H1 (cell line): ENCODE results near the gene AMMECR1L. TPM values are rescaled to one million over a fixed set of nuclear protein-coding genes. Genes with fewer than 3 reads are reported as not detected.

Source experiments
- CTCF ChIA-PET: fragments of 300-600 bp; sonication (Branson Sonifier 250); formaldehyde crosslinking; loops from one replicate; lab custom pipeline; 2021; ENCODE audit not compliant: partially characterized antibody; lab: Charles Lee
- POLR2A ChIA-PET: fragments of 300-600 bp; sonication (Branson Sonifier 250); formaldehyde crosslinking; loops from one replicate; lab custom pipeline; 2021; ENCODE audit warnings: inconsistent platforms; ENCODE audit not compliant: partially characterized antibody; lab: Charles Lee
- DNase-seq, 2 experiments: peaks; one replicate each; pipeline versions ENCODE4 v3.0.0 to v3.0.0-alpha.2; 2010 to 2022; ENCODE audit warnings: low spot score in 2 of 2, low read depth in 1 of 2, mixed read lengths in 1 of 2
- FAIRE-seq: peaks from 2 replicates; lab custom pipeline; 2011; peaks lifted over from hg19 to GRCh38; lab: Jason Lieb, UNC
- H2AFZ ChIP-seq: 2 replicates; pipeline ENCODE4 v1.8.1; 2012; ENCODE audit warnings: low read length, inconsistent platforms
- H2AK5ac ChIP-seq: 2 replicates; pipeline ENCODE4 v1.6.1; 2013; ENCODE audit warnings: low read depth, low read length
- H2BK120ac ChIP-seq: replicated peaks from 2 replicates; pipeline ENCODE3; 2013; ENCODE audit warnings: low read depth, low read length, inconsistent platforms
- H2BK12ac ChIP-seq: 2 replicates; pipeline ENCODE4 v1.6.1; 2013; ENCODE audit warnings: low read depth, low read length
- H2BK15ac ChIP-seq: 2 replicates; pipeline ENCODE4 v1.6.1; 2013; ENCODE audit warnings: low read length
- H2BK20ac ChIP-seq: 2 replicates; pipeline ENCODE4 v1.6.1; 2013; ENCODE audit warnings: low read length
- H2BK5ac ChIP-seq: 2 replicates; pipeline ENCODE4 v1.6.1; 2013; ENCODE audit warnings: low read depth, low read length
- H3K14ac ChIP-seq: 2 replicates; pipeline ENCODE4 v1.6.1; 2013; ENCODE audit warnings: inconsistent platforms; ENCODE audit not compliant: insufficient read length
- H3K18ac ChIP-seq: 2 replicates; pipeline ENCODE4 v1.6.1; 2013; ENCODE audit warnings: low read length; ENCODE audit errors: extremely low read depth
- H3K23ac ChIP-seq: 2 replicates; pipeline ENCODE4 v1.6.1; 2013; ENCODE audit warnings: inconsistent platforms; ENCODE audit not compliant: insufficient read length
- H3K23me2 ChIP-seq: 2 replicates; pipeline ENCODE4 v1.6.1; 2013; ENCODE audit warnings: low read depth, low read length
- H3K27ac ChIP-seq: 2 replicates; pipeline ENCODE4 v1.6.1; 2011; ENCODE audit warnings: low read depth, low read length, inconsistent platforms
- H3K27me3 ChIP-seq, 4 experiments: replicated peaks in 1 of 4; 1 replicate in 1 of 4; 2 replicates in 3 of 4; pipeline versions ENCODE4 v1.6.1 to v1.8.1; 2011 to 2013; ENCODE audit warnings: low read length in 3 of 4, mild to moderate bottlenecking in 3 of 4, inconsistent platforms in 2 of 4, mixed read lengths in 2 of 4, moderate library complexity in 1 of 4; ENCODE audit not compliant: control insufficient read depth in 3 of 4, insufficient read depth in 3 of 4; ENCODE audit errors: extremely low read depth in 1 of 4
- H3K36me3 ChIP-seq, 4 experiments: 2 replicates each; pipeline versions ENCODE4 v1.6.1 to v1.8.1; 2011 to 2013; ENCODE audit warnings: mild to moderate bottlenecking in 4 of 4, low read length in 3 of 4, moderate library complexity in 2 of 4, control low read depth in 1 of 4, inconsistent platforms in 1 of 4; ENCODE audit not compliant: insufficient read depth in 4 of 4, control insufficient read depth in 2 of 4
- H3K4ac ChIP-seq: replicated peaks from 2 replicates; pipeline ENCODE3; 2013; ENCODE audit warnings: low read length, low read depth, mixed read lengths, inconsistent platforms; ENCODE audit not compliant: insufficient read length
- H3K4me1 ChIP-seq, 4 experiments: replicated peaks in 1 of 4; 1 replicate in 1 of 4; 2 replicates in 3 of 4; pipeline versions ENCODE4 v1.6.1 to v1.8.1; 2011 to 2013; ENCODE audit warnings: low read length in 3 of 4, inconsistent platforms in 2 of 4, mixed read lengths in 1 of 4; ENCODE audit not compliant: insufficient read depth in 4 of 4, control insufficient read depth in 3 of 4
- H3K4me2 ChIP-seq, 2 experiments: 2 replicates each; pipeline versions ENCODE4 v1.6.1 to v1.8.1; 2011 to 2013; ENCODE audit warnings: low read depth in 2 of 2, low read length in 2 of 2, control low read depth in 1 of 2, inconsistent platforms in 1 of 2, mild to moderate bottlenecking in 1 of 2; ENCODE audit not compliant: insufficient read depth in 1 of 2
- H3K4me3 ChIP-seq, 4 experiments: fragments of 200-600, 300-600 bp in 1 of 4; sonication (generic), shearing (Covaris generic), sonication (Bioruptor Twin) in 1 of 4; 2 replicates each; pipeline versions ENCODE4 v1.5.1 to v1.8.1; 2011 to 2016; ENCODE audit warnings: low read length in 4 of 4, low read depth in 3 of 4, control low read depth in 2 of 4, inconsistent platforms in 2 of 4, mild to moderate bottlenecking in 2 of 4, mixed read lengths in 1 of 4, moderate library complexity in 1 of 4; ENCODE audit not compliant: insufficient read depth in 2 of 4; ENCODE audit errors: extremely low read depth in 1 of 4
- H3K56ac ChIP-seq: replicated peaks from 2 replicates; pipeline ENCODE3; 2013; ENCODE audit warnings: low read depth, mild to moderate bottlenecking, mixed read lengths, low read length, inconsistent platforms; ENCODE audit not compliant: insufficient read length
- H3K79me1 ChIP-seq: 2 replicates; pipeline ENCODE4 v1.6.1; 2013; ENCODE audit warnings: low read depth, low read length, control low read depth
- H3K79me2 ChIP-seq, 2 experiments: 2 replicates each; pipeline versions ENCODE4 v1.6.1 to v1.8.1; 2012 to 2013; ENCODE audit warnings: low read length in 2 of 2, mild to moderate bottlenecking in 2 of 2, inconsistent platforms in 1 of 2; ENCODE audit not compliant: insufficient read depth in 2 of 2, control insufficient read depth in 1 of 2
- H3K9ac ChIP-seq, 4 experiments: replicated peaks in 1 of 4; 1 replicate in 1 of 4; 2 replicates in 3 of 4; pipeline versions ENCODE4 v1.6.1 to v1.8.1; 2011 to 2013; ENCODE audit warnings: low read depth in 3 of 4, low read length in 3 of 4, control low read depth in 2 of 4, mild to moderate bottlenecking in 2 of 4, moderate library complexity in 2 of 4, inconsistent platforms in 1 of 4; ENCODE audit errors: extremely low read depth in 1 of 4
- H3K9me3 ChIP-seq, 2 experiments: 2 replicates each; pipeline versions ENCODE4 v1.6.1 to v1.8.1; 2012 to 2013; ENCODE audit warnings: mild to moderate bottlenecking in 2 of 2, moderate library complexity in 2 of 2, control low read depth in 1 of 2, inconsistent platforms in 1 of 2, low read depth in 1 of 2, low read length in 1 of 2, mixed read lengths in 1 of 2; ENCODE audit not compliant: insufficient read depth in 2 of 2
- H4K20me1 ChIP-seq, 2 experiments: replicated peaks in 1 of 2; 2 replicates each; pipeline versions ENCODE3 to v1.8.1; 2011 to 2013; ENCODE audit warnings: inconsistent platforms in 2 of 2, low read length in 2 of 2, mild to moderate bottlenecking in 1 of 2; ENCODE audit not compliant: insufficient read depth in 2 of 2, control insufficient read depth in 1 of 2
- H4K5ac ChIP-seq: 2 replicates; pipeline ENCODE4 v1.6.1; 2013; ENCODE audit warnings: low read length, low read depth, mixed read lengths, inconsistent platforms; ENCODE audit not compliant: insufficient read length
- H4K8ac ChIP-seq: 2 replicates; pipeline ENCODE4 v1.8.0; 2013; ENCODE audit warnings: mild to moderate bottlenecking, moderate library complexity, low read length, inconsistent platforms; ENCODE audit not compliant: insufficient read depth; ENCODE audit errors: extremely low read depth
- H4K91ac ChIP-seq: replicated peaks from 2 replicates; pipeline ENCODE3; 2013; ENCODE audit warnings: low read length, mixed read lengths, inconsistent platforms; ENCODE audit not compliant: insufficient read length
- ATF2 ChIP-seq: IDR thresholded peaks from 2 replicates; pipeline ENCODE4 v1.6.1; 2012; ENCODE audit warnings: low read length, inconsistent platforms
- BRCA1 ChIP-seq: IDR thresholded peaks from 2 replicates; pipeline ENCODE4 v1.6.1; 2012; ENCODE audit warnings: low read depth, low read length, improper control_type of control experiment
- CREB1 ChIP-seq: IDR thresholded peaks from 2 replicates; pipeline ENCODE4 v1.6.1; 2012; ENCODE audit warnings: inconsistent platforms
- CTCF ChIP-seq, 3 experiments: IDR thresholded peaks; 1 replicate in 2 of 3; 2 replicates in 1 of 3; pipeline versions ENCODE4 v1.5.1 to v1.6.1; 2011; ENCODE audit warnings: low read length in 3 of 3, mild to moderate bottlenecking in 3 of 3, inconsistent platforms in 2 of 3, low read depth in 1 of 3, moderate library complexity in 1 of 3; ENCODE audit not compliant: insufficient read depth in 1 of 3; ENCODE audit errors: control extremely low read depth in 1 of 3
- FOSL1 ChIP-seq: IDR thresholded peaks from 2 replicates; pipeline ENCODE4 v1.6.1; 2011; ENCODE audit warnings: mild to moderate bottlenecking, low read depth, low read length, moderate library complexity; ENCODE audit not compliant: insufficient read depth
- MAX ChIP-seq: IDR thresholded peaks from 2 replicates; pipeline ENCODE4 v1.6.1; 2012; ENCODE audit warnings: inconsistent platforms
- PHF8 ChIP-seq: fragments of 200-600 bp; sonication (generic); conservative IDR thresholded peaks from 2 replicates; pipeline ENCODE4 v1.7.1; 2012; ENCODE audit warnings: low read depth, mild to moderate bottlenecking, inconsistent platforms, low read length, moderate library complexity
- SIRT6 ChIP-seq: IDR thresholded peaks from one replicate; pipeline ENCODE4 v1.7.1; 2012; ENCODE audit warnings: low read length, inconsistent platforms
- SP4 ChIP-seq: IDR thresholded peaks from 2 replicates; pipeline ENCODE4 v1.6.1; 2012; ENCODE audit warnings: low read length, inconsistent platforms
- TCF12 ChIP-seq: IDR thresholded peaks from 2 replicates; pipeline ENCODE4 v1.6.1; 2011; ENCODE audit warnings: low read depth, mild to moderate bottlenecking, low read length
- ZNF274 ChIP-seq: IDR thresholded peaks from 2 replicates; pipeline ENCODE4 v1.7.0; 2012; ENCODE audit warnings: low read length, borderline replicate concordance; ENCODE audit errors: extremely low read depth
- whole genome bisulfite sequencing, 2 experiments: shearing (Covaris generic) in 1 of 2; methylation state at CpG; one replicate each; pipeline versions ENCODE4 v1.1.6 to v1.1.7; 2013 to 2015; ENCODE audit warnings: low lambda C conversion rate in 2 of 2, mixed read lengths in 2 of 2, inconsistent platforms in 1 of 2, low coverage in 1 of 2, missing lambda C conversion rate in 1 of 2; ENCODE audit not compliant: insufficient replicate concordance in 2 of 2, insufficient coverage in 1 of 2, insufficient read length in 1 of 2; ENCODE audit errors: extremely low coverage in 1 of 2, missing lambda C conversion rate in 1 of 2; 5-methylcytosine and 5-hydroxymethylcytosine counted together
- polyA plus RNA-seq, 7 experiments: library from polyadenylated mRNA; depleted of rRNA in 3 of 7; stranded (reverse) in 5 of 7; unstranded in 2 of 7; fragments of >200 nt in 5 of 7; fragments of 200-250 nt in 2 of 7; gene quantifications; 1 replicate in 5 of 7; 2 replicates in 1 of 7; 4 replicates in 1 of 7; pipeline versions ENCODE4 v1.2.1 to v1.2.3, GENCODE V29; 2011 to 2013; ENCODE audit warnings: missing spikeins in 2 of 7, mixed read lengths in 2 of 7
- total RNA-seq: library from RNA; stranded (reverse); fragmentation: NEBNext Ultra II Directional; extraction: Animal tissue kit (Norgen Biotek cat#: 25700); gene quantifications from 2 replicates; pipeline ENCODE4 v1.2.1, GENCODE V29; 2021

The AMMECR1L gene
- total and polyA plus RNA-seq, 2 of the 8 experiments (the other 6 are each of a cell fraction or from before 2014, with no cell fraction given): 10.1 to 18.8 TPM

GRCh38 chr2:127911737-127912136, 26.0 kb upstream of the AMMECR1L start:
- no peak overlapping the region for H3K23ac ChIP-seq
- no peak overlapping the region for H3K4me3 ChIP-seq
- no peak overlapping the region for H2AK5ac ChIP-seq
- no peak overlapping the region for H2AFZ ChIP-seq
- H3K79me2 ChIP-seq: no peaks in the 10 kb centered on the region
- H3K36me3 ChIP-seq: no peaks in the 10 kb centered on the region
- CTCF ChIA-PET: no interaction called here
- H2BK5ac ChIP-seq: no peak overlapping the region
- H2BK12ac ChIP-seq: no peak overlapping the region
- POLR2A ChIA-PET: no interaction called here
- H2BK20ac ChIP-seq: no peak overlapping the region
- H3K4me1 ChIP-seq: no peaks in the 10 kb centered on the region
- no peak overlapping the region for H3K9ac ChIP-seq
- H2BK15ac ChIP-seq: no peak overlapping the region
- FAIRE-seq: no peak
- no peak overlapping the region for H3K27ac ChIP-seq
- no peak overlapping the region for H4K91ac ChIP-seq
- no peaks in the 10 kb centered on the region for H3K9me3 ChIP-seq
- H4K8ac ChIP-seq: no peak overlapping the region
- H4K5ac ChIP-seq: no peak overlapping the region
- H3K27me3 ChIP-seq: no peaks in the 10 kb centered on the region
- no peaks in the 10 kb centered on the region for H3K79me1 ChIP-seq
- H3K4ac ChIP-seq: no peak overlapping the region
- no peak overlapping the region for H2BK120ac ChIP-seq
- H4K20me1 ChIP-seq: no peaks in the 10 kb centered on the region
- H3K4me2 ChIP-seq: no peak overlapping the region
- H3K18ac ChIP-seq: no peak overlapping the region
- no peak for DNase-seq
- H3K56ac ChIP-seq: no peak overlapping the region
- 86% methylated on average over 2 of the region's 2 CpGs; no CpG with 5 or more reads in 1 of the 2 experiments for WGBS, 2 experiments
- no peaks in the 10 kb centered on the region for H3K23me2 ChIP-seq
- H3K14ac ChIP-seq: no peak overlapping the region
- no peak for TF ChIP-seq ATF2
- no peak for TF ChIP-seq BRCA1
- no peak for TF ChIP-seq TCF12
- TF ChIP-seq CTCF (IDR thresholded peaks at IDR 0.05; ENCODE audit: control extremely low read depth in 1 of 3, insufficient read depth in 1 of 3, low read depth in 1 of 3, low read length in 3 of 3): no peak
- TF ChIP-seq PHF8: no peak
- no peak for TF ChIP-seq ZNF274
- TF ChIP-seq FOSL1: no peak
- TF ChIP-seq CREB1: no peak
- no peak for TF ChIP-seq SP4
- TF ChIP-seq MAX: no peak
- no peak for TF ChIP-seq SIRT6
